Prostate gland (tissue), 2 donors: ENCODE results near the gene MDFI. TPM values are rescaled to one million over a fixed set of nuclear protein-coding genes. Genes with fewer than 3 reads are reported as not detected.

ENCODE experiments used
- DNase-seq: peaks from one replicate; pipeline ENCODE4 v3.0.0-alpha.2; 2019; ENCODE audit warnings: low spot score
- H3K27ac ChIP-seq, 2 donors: fragments of 200-600 bp; sonication (generic); 2 replicates each; pipeline ENCODE4 v1.5.1; 2017 to 2019
- H3K27me3 ChIP-seq: fragments of 200-600 bp; sonication (generic); replicated peaks from 2 replicates; pipeline ENCODE4 v1.5.1; 2019; ENCODE audit not compliant: insufficient read depth
- H3K36me3 ChIP-seq, 2 donors: fragments of 200-600 bp; sonication (generic); 1 replicate in 1 of 2; 2 replicates in 1 of 2; pipeline versions ENCODE4 v1.5.1 to v1.8.1; 2017 to 2019
- H3K4me1 ChIP-seq: fragments of 200-600 bp; sonication (generic); replicated peaks from 2 replicates; pipeline ENCODE4 v1.5.1; 2019
- H3K4me3 ChIP-seq, 2 donors: fragments of 200-600 bp; sonication (generic); 2 replicates each; pipeline ENCODE4 v1.5.1; 2017 to 2019
- H3K9me3 ChIP-seq: fragments of 200-600 bp; sonication (generic); 2 replicates; pipeline ENCODE4 v1.5.1; 2017
- POLR2A ChIP-seq: fragments of 450-650 bp; IDR thresholded peaks from one replicate; pipeline ENCODE4 v1.6.1; 2016; ENCODE audit warnings: antibody characterized with exemption, mild to moderate bottlenecking
- POLR2AphosphoS5 ChIP-seq: sonication (generic); formaldehyde crosslinking; IDR thresholded peaks from one replicate; pipeline ENCODE4 v1.6.1; 2017; ENCODE audit warnings: antibody characterized with exemption
- WGBS: methylation state at CpG from one replicate; pipeline ENCODE4 v1.1.5; 2018; 5-methylcytosine and 5-hydroxymethylcytosine counted together
- intact Hi-C: fragments of 100-400 bp; cut with DNase I; formaldehyde crosslinking; loops from one replicate; pipeline ENCODE4 v1.14.2; 2022
- total RNA-seq, 2 donors: library from RNA; depleted of rRNA; stranded (reverse); fragments of >200 nt; gene quantifications; one replicate each; pipeline ENCODE4 v1.1.0, GENCODE V29; 2016
- TF ChIP-seq, protein P1 (sequence below), 4 experiments: fragments of 200-600 bp in 2 of 4; fragments of 450-650 bp in 2 of 4; sonication (generic) in 2 of 4; IDR thresholded peaks; 1 replicate in 3 of 4; 2 replicates in 1 of 4; pipeline ENCODE4 v1.5.1; 2016 to 2019; ENCODE audit warnings: antibody characterized with exemption in 4 of 4, mild to moderate bottlenecking in 2 of 4, moderate library complexity in 2 of 4

The MDFI gene, protein sequence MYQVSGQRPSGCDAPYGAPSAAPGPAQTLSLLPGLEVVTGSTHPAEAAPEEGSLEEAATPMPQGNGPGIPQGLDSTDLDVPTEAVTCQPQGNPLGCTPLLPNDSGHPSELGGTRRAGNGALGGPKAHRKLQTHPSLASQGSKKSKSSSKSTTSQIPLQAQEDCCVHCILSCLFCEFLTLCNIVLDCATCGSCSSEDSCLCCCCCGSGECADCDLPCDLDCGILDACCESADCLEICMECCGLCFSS
- 10 to 100 TPM; 31.8 to 77.9 TPM for total RNA-seq

DNA sequence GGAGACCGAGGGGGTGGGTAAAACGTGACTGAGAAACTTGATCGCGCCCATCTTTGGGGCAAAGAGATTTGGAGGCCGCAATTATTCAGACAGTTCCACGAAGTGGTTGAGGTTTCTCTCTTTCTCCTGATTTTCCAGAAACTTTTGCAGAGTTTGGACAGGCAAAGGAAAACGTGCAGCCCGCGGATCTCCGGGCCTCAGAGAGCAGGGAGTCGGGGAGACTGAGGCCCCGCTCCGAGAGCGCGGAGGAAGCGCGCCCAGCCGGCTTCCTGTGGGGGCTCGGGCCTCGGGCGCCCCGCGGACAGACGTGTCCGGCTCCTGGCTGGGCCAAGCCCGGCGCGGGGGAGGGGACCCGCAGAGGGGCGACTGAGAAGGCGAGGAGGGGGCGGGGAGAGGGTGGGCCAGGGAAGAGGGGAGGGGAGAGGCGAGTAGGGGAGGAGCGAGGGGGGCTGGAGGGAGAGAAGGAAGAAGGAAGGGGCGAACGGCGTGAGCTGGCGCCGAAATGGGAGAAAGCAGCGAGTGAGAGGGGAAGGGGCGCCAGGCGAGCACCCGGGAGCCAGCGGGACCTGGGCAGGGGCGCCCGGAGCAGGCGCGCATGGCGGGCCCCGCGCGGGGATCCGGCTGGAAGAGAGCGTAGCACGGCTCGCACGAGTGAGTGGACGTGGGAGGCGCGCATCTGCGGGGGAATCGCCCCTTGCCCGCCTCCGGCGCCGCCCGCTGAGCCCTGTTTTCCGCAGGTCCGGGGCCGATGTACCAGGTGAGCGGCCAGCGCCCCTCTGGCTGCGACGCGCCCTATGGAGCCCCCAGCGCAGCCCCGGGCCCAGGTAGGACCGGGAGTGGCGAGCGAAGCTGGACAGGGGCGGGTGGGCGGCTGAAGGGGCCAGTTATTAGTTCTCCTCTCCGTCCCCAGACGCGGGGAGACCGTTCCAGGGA, at the start of gene MDFI:
TSS of gene MDFI (plus strand) at position 467 of the 933 bp plus-strand sequence. CDS start at position 749, 282 bp downstream.
- peaks cover 4% of the 10 kb centered on the region for H3K4me1 ChIP-seq
- peak within 1 kb of the TSS; percentile 36 to 47 for H3K4me3 ChIP-seq
- no peak for TF ChIP-seq POLR2AphosphoS5
- TF ChIP-seq, protein P1, sequence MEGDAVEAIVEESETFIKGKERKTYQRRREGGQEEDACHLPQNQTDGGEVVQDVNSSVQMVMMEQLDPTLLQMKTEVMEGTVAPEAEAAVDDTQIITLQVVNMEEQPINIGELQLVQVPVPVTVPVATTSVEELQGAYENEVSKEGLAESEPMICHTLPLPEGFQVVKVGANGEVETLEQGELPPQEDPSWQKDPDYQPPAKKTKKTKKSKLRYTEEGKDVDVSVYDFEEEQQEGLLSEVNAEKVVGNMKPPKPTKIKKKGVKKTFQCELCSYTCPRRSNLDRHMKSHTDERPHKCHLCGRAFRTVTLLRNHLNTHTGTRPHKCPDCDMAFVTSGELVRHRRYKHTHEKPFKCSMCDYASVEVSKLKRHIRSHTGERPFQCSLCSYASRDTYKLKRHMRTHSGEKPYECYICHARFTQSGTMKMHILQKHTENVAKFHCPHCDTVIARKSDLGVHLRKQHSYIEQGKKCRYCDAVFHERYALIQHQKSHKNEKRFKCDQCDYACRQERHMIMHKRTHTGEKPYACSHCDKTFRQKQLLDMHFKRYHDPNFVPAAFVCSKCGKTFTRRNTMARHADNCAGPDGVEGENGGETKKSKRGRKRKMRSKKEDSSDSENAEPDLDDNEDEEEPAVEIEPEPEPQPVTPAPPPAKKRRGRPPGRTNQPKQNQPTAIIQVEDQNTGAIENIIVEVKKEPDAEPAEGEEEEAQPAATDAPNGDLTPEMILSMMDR (IDR thresholded peaks at IDR 0.05), result no peak
- peak; percentile 8 for TF ChIP-seq POLR2A
- no peak for DNase-seq
- 2% methylated on average over 72 of the region's 86 CpGs for WGBS
- intact Hi-C loops, result no loop called here
- H3K9me3 ChIP-seq, result no peaks in the 10 kb centered on the region
- no peaks in the 10 kb centered on the region for H3K27me3 ChIP-seq
- no peaks in the 10 kb centered on the region for H3K36me3 ChIP-seq
- H3K27ac ChIP-seq, result peak within 1 kb of the TSS; percentile 17 to 58

GRCh38 chr6:41589223-41589622, 49.0 kb upstream of the MDFI start:
- DNase-seq, result no peak
- Histone ChIP-seq H3K27me3 (no peaks in the 10 kb centered on the region), H3K4me3 (no peak overlapping the region), H3K9me3 (no peaks in the 10 kb centered on the region), H3K4me1 (peaks cover 5% of the 10 kb centered on the region), H3K36me3 (peaks cover 0 to 8% of the 10 kb centered on the region in 2 donors), H3K27ac (no peak overlapping the region)
- TF ChIP-seq POLR2A (no peak), POLR2AphosphoS5 (no peak)
- TF ChIP-seq, protein P1 (IDR thresholded peaks at IDR 0.05), result no peak
- 79% methylated on average over 4 of the region's 4 CpGs for WGBS
- intact Hi-C loops, result loop anchor here (2.0 kb wide), 1 partner anchor 170 kb away; no protein-coding TSS in a partner anchor

DNA sequence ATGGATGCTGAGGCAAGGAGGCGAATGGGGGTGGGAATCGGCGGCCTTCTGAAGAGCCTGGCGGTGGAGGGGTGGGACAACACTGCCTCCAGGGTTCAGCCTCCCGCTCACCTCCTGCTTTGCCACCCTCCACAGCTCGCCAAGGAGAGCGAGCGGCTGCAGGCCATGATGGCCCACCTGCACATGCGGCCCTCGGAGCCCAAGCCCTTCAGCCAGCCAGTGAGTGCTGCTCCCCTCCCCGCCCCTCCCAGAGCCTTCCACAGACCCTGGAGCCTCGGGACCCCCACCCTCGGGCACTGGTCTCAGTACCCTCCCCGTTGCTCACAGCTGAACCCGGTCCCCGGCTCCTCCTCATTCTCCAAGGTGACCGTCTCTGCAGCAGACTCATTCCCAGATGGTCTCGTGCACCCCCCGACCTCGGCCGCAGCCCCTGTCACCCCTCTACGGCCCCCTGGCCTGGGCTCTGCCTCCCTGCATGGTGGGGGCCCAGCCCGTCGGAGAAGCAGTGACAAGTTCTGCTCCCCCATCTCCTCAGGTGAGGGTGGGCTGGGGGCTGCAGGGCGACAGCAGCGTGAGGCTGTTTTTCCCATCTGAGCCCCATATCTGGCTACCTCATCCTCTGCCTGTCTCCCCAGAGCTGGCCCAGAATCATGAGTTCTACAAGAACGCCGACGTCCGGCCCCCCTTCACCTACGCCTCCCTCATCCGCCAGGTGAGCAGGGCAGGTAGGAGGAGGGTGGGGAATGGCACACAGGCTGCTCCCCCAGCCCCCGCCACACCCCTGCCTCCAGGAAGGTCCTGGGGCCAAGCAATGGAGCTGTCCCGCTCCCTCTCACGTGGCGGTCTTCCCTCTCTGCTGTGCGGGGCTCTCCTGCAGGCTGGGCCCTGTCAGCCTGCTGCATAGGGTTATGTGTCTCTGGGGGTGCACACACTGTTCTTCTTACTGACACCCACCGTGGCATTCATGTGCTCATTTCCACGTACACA, 48.3 kb upstream of the MDFI start:
- Histone ChIP-seq H3K9me3 (no peaks in the 10 kb centered on the region), H3K27me3 (no peaks in the 10 kb centered on the region), H3K4me1 (no peaks in the 10 kb centered on the region), H3K27ac (no peak overlapping the region), H3K36me3 (peaks cover 0 to 8% of the 10 kb centered on the region in 2 donors), H3K4me3 (no peak overlapping the region)
- DNase-seq, result no peak
- 90% methylated on average over 39 of the region's 39 CpGs for WGBS
- TF ChIP-seq, protein P1 (IDR thresholded peaks at IDR 0.05), result no peak
- TF ChIP-seq POLR2AphosphoS5 (no peak), POLR2A (no peak)
- intact Hi-C loops, result loop anchor here (2.0 to 10.0 kb wide), 4 partner anchors 43 to 195 kb away; partner anchors contain the start of genes FOXP4, PRICKLE4 and TOMM6

DNA sequence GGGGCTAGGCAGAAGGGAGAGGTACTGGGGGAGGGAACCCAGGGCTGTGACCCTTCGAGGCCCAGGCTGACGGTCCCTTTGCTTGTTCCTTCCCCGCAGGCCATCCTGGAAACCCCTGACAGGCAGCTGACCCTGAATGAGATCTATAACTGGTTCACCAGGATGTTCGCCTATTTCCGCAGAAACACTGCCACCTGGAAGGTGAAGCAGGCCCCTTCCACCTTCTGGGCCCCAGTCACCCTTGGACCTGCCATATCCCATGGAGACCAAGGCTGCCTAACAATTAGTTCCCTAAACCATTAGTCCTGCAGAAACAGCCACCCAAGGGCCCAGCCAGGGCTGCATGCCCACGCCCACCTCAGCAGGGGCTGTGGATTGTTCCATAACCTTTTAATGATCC, 47.1 kb upstream of the MDFI start:
- WGBS, result 84% methylated on average over 6 of the region's 6 CpGs
- Histone ChIP-seq H3K9me3 (no peaks in the 10 kb centered on the region), H3K36me3 (peaks cover 0 to 8% of the 10 kb centered on the region in 2 donors), H3K4me1 (no peaks in the 10 kb centered on the region), H3K27me3 (no peaks in the 10 kb centered on the region), H3K4me3 (no peak overlapping the region), H3K27ac (no peak overlapping the region)
- TF ChIP-seq POLR2A, result no peak
- TF ChIP-seq POLR2AphosphoS5, result no peak
- TF ChIP-seq, protein P1 (IDR thresholded peaks at IDR 0.05), result no peak
- no peak for DNase-seq
- intact Hi-C loops, result loop anchor here (2.0 to 10.0 kb wide), 3 partner anchors 44 to 194 kb away; partner anchors contain the start of genes FOXP4, PRICKLE4 and TOMM6
